Measurements from ENCODE around the gene PRMT9. TPM values are rescaled to one million over a fixed set of nuclear protein-coding genes. Genes with fewer than 3 reads are reported as not detected.

PRMT9 gene
- total RNA-seq, 1 donor from 2014 or later = 8.4 TPM

- Mint-ChIP-seq H3K9me3 (no peaks in the 10 kb centered on the region), H3K4me1 (ENCODE audit: low read depth) (no peaks in the 10 kb centered on the region), H3K4me3 (ENCODE audit: low read depth) (no peak overlapping the region), H3K36me3 (ENCODE audit: low read depth) (no peaks in the 10 kb centered on the region), H3K27ac (no peak overlapping the region), H3K27me3 (ENCODE audit: low read depth) (peaks cover 5% of the 10 kb centered on the region)
- intact Hi-C loops (cut with micrococcal nuclease) = no loop called here
- DNase-seq (ENCODE audit: low spot score) = no peak
These were observed 84.8 kb downstream of the PRMT9 start for GRCh38 chr4:147599206-147599605.

GRCh38 chr4:147597561-147597960 lies 86.4 kb downstream of the PRMT9 start:
- no peaks in the 10 kb centered on the region for H3K4me1 Mint-ChIP-seq (ENCODE audit: low read depth)
- intact Hi-C loops (cut with micrococcal nuclease) = no loop called here

GRCh38 chr4:147596981-147597380 lies 87.0 kb downstream of the PRMT9 start:
- no peaks in the 10 kb centered on the region for H3K4me1 Mint-ChIP-seq (ENCODE audit: low read depth)
- no peak for DNase-seq (ENCODE audit: low spot score)
- H3K27me3 Mint-ChIP-seq (ENCODE audit: low read depth) = peaks cover 10% of the 10 kb centered on the region
- H3K36me3 Mint-ChIP-seq (ENCODE audit: low read depth) = no peaks in the 10 kb centered on the region
- no peak overlapping the region for H3K27ac Mint-ChIP-seq
- intact Hi-C loops (cut with micrococcal nuclease) = no loop called here
- no peak overlapping the region for H3K4me3 Mint-ChIP-seq (ENCODE audit: low read depth)
- H3K9me3 Mint-ChIP-seq = no peaks in the 10 kb centered on the region

More at GRCh38 chr4:147597561-147597960, 86.4 kb downstream of the PRMT9 start:
- H3K27me3 Mint-ChIP-seq (ENCODE audit: low read depth) = peaks cover 9% of the 10 kb centered on the region
- no peaks in the 10 kb centered on the region for H3K9me3 Mint-ChIP-seq
- H3K27ac Mint-ChIP-seq = no peak overlapping the region
- H3K4me3 Mint-ChIP-seq (ENCODE audit: low read depth) = no peak overlapping the region
- DNase-seq (ENCODE audit: low spot score) = no peak
- H3K36me3 Mint-ChIP-seq (ENCODE audit: low read depth) = no peaks in the 10 kb centered on the region

GRCh38 chr4:147596377-147596776 lies 87.6 kb downstream of the PRMT9 start:
- Mint-ChIP-seq H3K4me1 (ENCODE audit: low read depth) (no peaks in the 10 kb centered on the region), H3K27ac (no peak overlapping the region), H3K4me3 (ENCODE audit: low read depth) (no peak overlapping the region), H3K27me3 (ENCODE audit: low read depth) (peaks cover 10% of the 10 kb centered on the region), H3K36me3 (ENCODE audit: low read depth) (no peaks in the 10 kb centered on the region), H3K9me3 (no peaks in the 10 kb centered on the region)
- intact Hi-C loops (cut with micrococcal nuclease) = no loop called here
- no peak for DNase-seq (ENCODE audit: low spot score)

- H3K27ac Mint-ChIP-seq = no peak overlapping the region
- DNase-seq (ENCODE audit: low spot score) = no peak
- H3K4me1 Mint-ChIP-seq (ENCODE audit: low read depth) = no peaks in the 10 kb centered on the region
- H3K27me3 Mint-ChIP-seq (ENCODE audit: low read depth) = peaks cover 12% of the 10 kb centered on the region
- H3K9me3 Mint-ChIP-seq = no peaks in the 10 kb centered on the region
- intact Hi-C loops (cut with micrococcal nuclease) = no loop called here
- no peaks in the 10 kb centered on the region for H3K36me3 Mint-ChIP-seq (ENCODE audit: low read depth)
- no peak overlapping the region for H3K4me3 Mint-ChIP-seq (ENCODE audit: low read depth)
These were observed 89.4 kb downstream of the PRMT9 start for GRCh38 chr4:147594578-147594977.

- intact Hi-C loops (cut with micrococcal nuclease) = no loop called here
- no peaks in the 10 kb centered on the region for H3K4me1 Mint-ChIP-seq (ENCODE audit: low read depth)
- no peak overlapping the region for H3K27ac Mint-ChIP-seq
- H3K9me3 Mint-ChIP-seq = no peaks in the 10 kb centered on the region
- no peak overlapping the region for H3K4me3 Mint-ChIP-seq (ENCODE audit: low read depth)
- peaks cover 13% of the 10 kb centered on the region for H3K27me3 Mint-ChIP-seq (ENCODE audit: low read depth)
- H3K36me3 Mint-ChIP-seq (ENCODE audit: low read depth) = no peaks in the 10 kb centered on the region
- no peak for DNase-seq (ENCODE audit: low spot score)
These were observed 89.9 kb downstream of the PRMT9 start for GRCh38 chr4:147594107-147594506.

- Mint-ChIP-seq H3K27ac (no peak overlapping the region), H3K27me3 (ENCODE audit: low read depth) (peaks cover 10% of the 10 kb centered on the region), H3K4me3 (ENCODE audit: low read depth) (no peak overlapping the region)
These were observed 92.9 kb downstream of the PRMT9 start for GRCh38 chr4:147591106-147591505.

GRCh38 chr4:147590249-147590920 lies 93.6 kb downstream of the PRMT9 start:
- H3K27me3 Mint-ChIP-seq (ENCODE audit: low read depth) = peaks cover 12% of the 10 kb centered on the region
- no peak for DNase-seq (ENCODE audit: low spot score)
- H3K27ac Mint-ChIP-seq = no peak overlapping the region
- no peaks in the 10 kb centered on the region for H3K4me1 Mint-ChIP-seq (ENCODE audit: low read depth)
- no peaks in the 10 kb centered on the region for H3K9me3 Mint-ChIP-seq
- no peak overlapping the region for H3K4me3 Mint-ChIP-seq (ENCODE audit: low read depth)
- H3K36me3 Mint-ChIP-seq (ENCODE audit: low read depth) = no peaks in the 10 kb centered on the region
- intact Hi-C loops (cut with micrococcal nuclease) = loop anchor here (1.0 kb wide), 1 partner anchor 72 kb away; no protein-coding TSS in a partner anchor

More at GRCh38 chr4:147591106-147591505, 92.9 kb downstream of the PRMT9 start:
- Mint-ChIP-seq H3K9me3 (no peaks in the 10 kb centered on the region), H3K36me3 (ENCODE audit: low read depth) (no peaks in the 10 kb centered on the region), H3K4me1 (ENCODE audit: low read depth) (no peaks in the 10 kb centered on the region)
- intact Hi-C loops (cut with micrococcal nuclease) = no loop called here
- DNase-seq (ENCODE audit: low spot score) = no peak

GRCh38 chr4:147589586-147589985 lies 94.4 kb downstream of the PRMT9 start:
- no peak for DNase-seq (ENCODE audit: low spot score)
- Mint-ChIP-seq H3K9me3 (no peaks in the 10 kb centered on the region), H3K4me1 (ENCODE audit: low read depth) (no peaks in the 10 kb centered on the region), H3K27me3 (ENCODE audit: low read depth) (peaks cover 14% of the 10 kb centered on the region), H3K36me3 (ENCODE audit: low read depth) (no peaks in the 10 kb centered on the region), H3K27ac (no peak overlapping the region), H3K4me3 (ENCODE audit: low read depth) (no peak overlapping the region)
- intact Hi-C loops (cut with micrococcal nuclease) = loop anchor here (10.0 kb wide), 1 partner anchor 425 kb away; no protein-coding TSS in a partner anchor

Other genes with a start within 250 kb of the PRMT9 start
- not detected in 2 replicates for gene EDNRA, start 203.1 kb downstream of the PRMT9 start, total RNA-seq
- gene TMEM184C, start 66.8 kb downstream of the PRMT9 start, total RNA-seq = 20.4 and 22.0 TPM in 2 replicates
- gene ARHGAP10, start 47.9 kb upstream of the PRMT9 start, total RNA-seq = 18.5 TPM in 2 replicates